Measurements from ENCODE around the gene PSKH1.

DNA sequence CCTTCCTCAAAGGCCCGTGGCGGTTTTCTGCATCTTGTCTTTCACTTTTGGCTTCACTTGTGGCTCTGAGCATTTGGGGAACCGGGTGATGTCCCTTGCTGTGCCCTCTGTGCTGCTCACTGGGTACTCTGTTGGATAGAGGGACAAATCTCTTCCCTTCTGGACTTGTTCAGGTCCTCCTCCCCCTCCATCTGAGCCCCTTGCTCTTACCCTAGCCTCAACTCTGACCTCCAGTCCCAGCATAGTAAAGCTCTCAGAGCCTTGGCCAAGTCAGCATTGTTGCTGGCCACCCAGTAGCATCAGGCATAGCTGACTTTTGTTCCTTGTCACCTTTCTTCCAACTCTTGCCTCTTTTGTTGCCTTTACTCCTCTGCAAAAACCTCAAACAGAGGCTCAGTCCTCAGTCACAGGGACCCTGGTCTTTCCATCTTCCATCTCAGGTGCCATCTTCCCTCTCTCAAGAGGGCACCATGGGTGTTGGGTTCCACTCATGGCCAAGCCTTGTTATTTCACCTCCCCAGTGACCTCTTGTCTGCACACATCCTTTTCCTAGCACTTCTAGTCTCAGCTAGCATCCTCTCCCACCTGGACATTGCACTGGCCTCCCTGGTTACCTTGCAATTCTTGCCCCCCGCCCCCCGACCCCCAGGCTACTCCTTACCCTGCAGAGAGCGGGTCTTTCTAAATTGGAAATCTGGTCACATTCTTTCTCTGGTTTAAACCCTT lies 44.0 kb downstream of the PSKH1 start:
- TF ChIP-seq, protein P1, sequence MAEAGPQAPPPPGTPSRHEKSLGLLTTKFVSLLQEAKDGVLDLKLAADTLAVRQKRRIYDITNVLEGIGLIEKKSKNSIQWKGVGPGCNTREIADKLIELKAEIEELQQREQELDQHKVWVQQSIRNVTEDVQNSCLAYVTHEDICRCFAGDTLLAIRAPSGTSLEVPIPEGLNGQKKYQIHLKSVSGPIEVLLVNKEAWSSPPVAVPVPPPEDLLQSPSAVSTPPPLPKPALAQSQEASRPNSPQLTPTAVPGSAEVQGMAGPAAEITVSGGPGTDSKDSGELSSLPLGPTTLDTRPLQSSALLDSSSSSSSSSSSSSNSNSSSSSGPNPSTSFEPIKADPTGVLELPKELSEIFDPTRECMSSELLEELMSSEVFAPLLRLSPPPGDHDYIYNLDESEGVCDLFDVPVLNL (CRISPR knock-in tag; IDR thresholded peaks at IDR 0.05; ENCODE audit: low read depth), result no peak
- TF ChIP-seq ZSCAN29 (IDR thresholded peaks at IDR 0.05), result no peak
- TF ChIP-seq RFX5 (IDR thresholded peaks at IDR 0.05; ENCODE audit: low read depth, low read length), result no peak
- TF ChIP-seq EP300 (IDR thresholded peaks at IDR 0.05; ENCODE audit: low read length), result no peak
